Measurements from ENCODE around the gene CNNM3.

CNNM3 gene

GRCh38 chr2:96819128-96819875 lies 3.2 kb downstream of the CNNM3 start:
- no peak for DNase-seq (ENCODE audit: low read depth)

DNA sequence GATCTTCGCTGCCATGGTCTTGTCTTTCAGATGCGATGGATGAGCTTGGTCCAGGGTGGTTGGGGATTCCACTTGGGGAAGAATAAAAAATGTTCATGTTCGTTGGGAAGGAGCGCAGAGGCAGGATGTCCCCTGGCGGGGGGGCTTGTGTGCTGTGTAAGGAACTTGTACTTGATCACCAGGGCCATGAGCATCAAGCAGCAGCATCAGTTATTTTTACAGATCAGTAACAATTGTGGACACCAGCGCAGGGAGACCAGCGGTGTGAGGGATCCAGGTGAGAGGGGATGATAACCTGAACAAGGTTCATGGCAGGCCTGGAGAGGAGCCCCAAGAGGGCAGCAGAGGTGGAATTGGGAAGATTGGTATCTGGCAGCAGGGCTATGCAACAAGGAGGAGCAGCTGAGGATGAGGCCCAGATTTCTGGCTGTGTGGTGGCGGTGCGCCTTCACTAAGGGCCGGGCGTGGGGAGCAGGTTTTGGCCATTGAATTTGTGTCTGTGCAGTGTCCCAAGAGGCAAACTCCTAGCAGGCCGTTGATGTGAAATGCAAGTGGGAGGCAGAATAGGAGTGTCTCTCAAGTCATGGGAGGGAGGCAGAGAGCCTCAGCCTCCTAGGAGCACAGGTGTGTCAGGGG lies 3.9 kb downstream of the CNNM3 start:
- no peak for DNase-seq (ENCODE audit: low read depth)

DNA sequence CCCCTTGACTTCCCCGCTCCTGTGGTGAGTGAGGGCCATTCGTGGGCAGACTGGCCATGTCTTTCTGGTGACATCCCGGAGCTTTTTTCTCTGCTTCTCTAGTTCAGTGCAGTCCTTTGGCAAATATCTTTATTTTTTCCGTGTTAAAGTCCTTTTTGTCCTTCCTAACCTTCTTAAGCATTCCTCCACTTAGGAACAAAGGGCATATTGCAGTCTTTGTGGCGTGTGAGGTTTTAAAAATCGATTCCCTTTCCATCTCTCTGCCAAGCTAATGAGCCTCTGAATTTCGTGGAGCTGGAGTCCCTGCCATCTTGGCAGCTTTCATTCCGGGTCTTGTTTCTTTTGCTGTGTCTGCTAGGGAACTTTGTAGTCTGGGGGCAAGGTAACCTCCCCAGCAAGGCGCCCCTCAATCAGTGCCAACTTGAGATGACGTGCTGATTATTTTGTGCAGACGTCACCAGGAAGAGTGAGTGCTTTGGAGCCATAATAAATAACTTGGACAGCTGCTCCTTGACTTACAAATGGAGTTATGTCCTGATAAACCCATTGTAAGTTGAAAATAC lies 5.1 kb downstream of the CNNM3 start:
- no peak for DNase-seq (ENCODE audit: low read depth)

GRCh38 chr2:96822786-96823185 lies 6.7 kb downstream of the CNNM3 start:
- DNase-seq (ENCODE audit: low read depth) = no peak

- peak; percentile 26 for DNase-seq (ENCODE audit: low read depth)
These were observed 7.1 kb downstream of the CNNM3 start for GRCh38 chr2:96823198-96823597.

- DNase-seq (ENCODE audit: low read depth) = no peak
These were observed 8.2 kb downstream of the CNNM3 start for GRCh38 chr2:96824079-96824870.

DNA sequence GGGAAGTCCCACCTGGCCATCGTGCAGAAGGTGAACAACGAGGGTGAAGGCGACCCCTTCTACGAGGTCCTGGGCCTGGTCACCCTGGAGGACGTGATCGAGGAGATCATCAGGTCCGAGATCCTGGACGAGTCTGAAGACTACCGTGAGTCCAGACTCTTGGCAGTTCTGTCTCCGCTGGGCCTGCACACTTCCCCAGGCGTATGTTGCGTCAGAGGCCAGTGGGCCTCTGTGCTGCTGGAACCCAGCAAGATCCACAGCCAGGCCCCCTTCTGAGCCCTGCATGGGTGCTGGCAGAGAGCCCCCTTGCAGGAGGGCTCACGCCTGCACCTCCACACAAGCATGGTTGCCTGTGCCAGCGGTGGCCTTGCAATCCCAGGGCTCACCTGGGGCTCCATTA lies 9.0 kb downstream of the CNNM3 start:
- DNase-seq (ENCODE audit: low read depth) = no peak

DNA sequence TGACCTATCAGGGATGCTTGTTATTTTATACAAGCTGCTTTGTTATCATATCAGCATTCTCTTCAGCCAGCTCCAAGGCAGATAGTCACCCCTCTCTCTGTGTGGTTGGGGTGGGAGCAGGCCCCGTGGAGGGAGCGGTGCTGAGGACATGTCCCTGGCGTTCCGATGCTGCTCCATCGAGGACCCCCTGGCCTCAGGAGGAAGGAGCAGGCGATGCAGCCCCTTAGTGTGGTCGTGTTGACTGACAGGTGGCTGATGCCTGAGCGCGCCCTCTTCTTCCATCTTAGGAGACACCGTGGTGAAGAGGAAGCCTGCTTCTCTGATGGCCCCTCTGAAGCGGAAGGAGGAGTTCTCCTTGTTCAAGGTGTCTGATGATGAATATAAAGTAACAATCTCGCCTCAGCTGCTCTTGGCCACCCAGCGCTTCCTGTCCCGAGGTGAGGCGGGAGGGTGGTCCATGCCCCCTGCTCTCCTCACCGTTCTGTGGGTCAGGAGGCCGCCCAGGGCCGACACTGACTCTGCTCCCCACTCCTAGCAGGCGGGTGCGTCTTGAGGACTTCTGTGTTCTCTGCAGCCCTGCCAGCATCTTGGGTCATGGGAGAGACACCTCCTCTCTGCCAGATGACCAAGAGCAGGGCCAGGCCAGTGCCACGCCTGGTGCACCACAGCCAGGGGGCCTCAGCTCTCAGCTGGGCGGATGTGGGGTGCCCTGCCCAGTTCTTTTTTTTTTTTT lies 10.6 kb downstream of the CNNM3 start:
- no peak for DNase-seq (ENCODE audit: low read depth)

DNA sequence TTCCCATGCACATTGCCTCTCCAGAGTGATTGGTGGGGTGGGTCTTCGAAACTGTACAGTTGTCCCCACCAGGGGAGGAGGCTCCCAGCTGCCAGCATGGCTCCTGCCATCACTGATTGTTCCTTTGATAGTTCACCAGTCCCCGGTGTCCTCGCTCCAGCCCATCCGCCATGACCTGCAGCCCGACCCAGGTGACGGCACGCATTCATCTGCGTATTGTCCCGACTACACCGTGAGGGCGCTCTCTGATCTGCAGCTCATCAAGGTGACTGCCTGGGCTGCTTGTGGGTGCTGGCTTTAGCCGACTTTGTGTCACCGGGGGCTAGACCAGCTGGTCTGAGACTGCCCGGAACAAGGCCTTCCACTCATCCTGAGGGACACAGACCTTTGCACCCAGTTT lies 12.4 kb downstream of the CNNM3 start:
- DNase-seq (ENCODE audit: low read depth) = no peak

DNA sequence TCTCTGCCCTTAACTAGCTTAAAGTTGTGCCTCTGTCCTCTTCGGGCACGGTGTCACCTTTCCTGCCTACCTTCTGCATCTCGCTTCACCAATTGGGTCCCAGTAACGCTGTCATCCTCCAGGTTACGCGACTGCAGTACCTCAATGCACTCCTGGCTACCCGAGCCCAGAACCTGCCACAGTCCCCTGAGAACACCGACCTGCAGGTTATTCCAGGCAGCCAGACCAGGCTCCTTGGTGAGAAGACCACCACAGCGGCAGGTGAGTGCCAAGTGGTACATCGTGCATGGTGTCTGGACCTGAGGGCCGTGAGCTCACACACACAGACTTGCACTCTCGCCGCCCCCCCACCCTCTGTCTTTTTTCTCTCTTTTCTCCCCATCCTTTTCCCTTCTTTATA lies 12.8 kb downstream of the CNNM3 start:
- DNase-seq (ENCODE audit: low read depth) = no peak

DNA sequence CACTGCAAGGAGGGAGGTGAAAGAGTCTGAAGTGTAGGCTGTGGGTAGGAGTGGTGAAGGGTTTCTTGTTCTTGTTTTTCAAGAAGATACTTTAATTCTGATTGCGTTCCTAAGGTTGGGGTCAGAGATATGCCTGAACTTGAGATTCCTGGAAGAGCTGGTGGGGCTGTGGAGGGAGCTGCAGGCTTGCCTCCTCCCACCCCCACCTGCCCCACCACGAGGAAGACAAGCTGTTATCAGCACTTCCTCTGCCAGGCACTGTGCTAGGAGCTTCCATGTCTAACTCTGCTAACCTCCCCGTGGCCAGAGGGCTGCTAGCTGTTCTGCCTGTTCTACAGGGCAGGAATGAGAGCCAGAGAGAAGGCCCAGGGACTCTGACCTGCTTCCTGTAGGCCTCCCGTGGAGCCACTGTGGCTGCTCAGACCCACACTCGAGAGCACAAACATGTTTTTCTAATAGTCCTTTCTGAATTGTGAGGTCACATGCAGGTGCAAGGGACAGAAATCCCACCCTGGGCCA lies 14.0 kb downstream of the CNNM3 start:
- DNase-seq (ENCODE audit: low read depth) = no peak

DNA sequence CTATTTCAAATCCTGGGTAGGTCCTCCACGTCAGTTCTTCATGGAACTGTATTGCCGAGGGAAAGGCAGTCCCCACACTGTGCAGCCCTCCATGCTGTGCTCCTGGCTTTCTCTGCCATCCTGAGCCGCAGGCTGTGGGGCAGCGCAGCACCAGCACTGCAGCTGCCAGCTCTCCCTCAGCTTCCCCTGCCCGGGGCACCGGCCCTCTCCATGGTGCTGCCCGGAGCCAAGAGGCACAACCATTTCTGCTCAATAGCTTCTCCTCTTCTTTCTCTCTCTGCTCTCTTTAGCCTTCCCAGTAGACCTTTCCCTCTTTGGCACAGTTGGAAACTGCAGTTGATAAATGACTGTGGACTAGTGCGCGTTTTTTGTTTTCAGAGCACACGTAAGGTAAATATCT lies 15.6 kb downstream of the CNNM3 start:
- DNase-seq (ENCODE audit: low read depth) = no peak

GRCh38 chr2:96832408-96832753 lies 16.3 kb downstream of the CNNM3 start:
- no peak for DNase-seq (ENCODE audit: low read depth)

DNA sequence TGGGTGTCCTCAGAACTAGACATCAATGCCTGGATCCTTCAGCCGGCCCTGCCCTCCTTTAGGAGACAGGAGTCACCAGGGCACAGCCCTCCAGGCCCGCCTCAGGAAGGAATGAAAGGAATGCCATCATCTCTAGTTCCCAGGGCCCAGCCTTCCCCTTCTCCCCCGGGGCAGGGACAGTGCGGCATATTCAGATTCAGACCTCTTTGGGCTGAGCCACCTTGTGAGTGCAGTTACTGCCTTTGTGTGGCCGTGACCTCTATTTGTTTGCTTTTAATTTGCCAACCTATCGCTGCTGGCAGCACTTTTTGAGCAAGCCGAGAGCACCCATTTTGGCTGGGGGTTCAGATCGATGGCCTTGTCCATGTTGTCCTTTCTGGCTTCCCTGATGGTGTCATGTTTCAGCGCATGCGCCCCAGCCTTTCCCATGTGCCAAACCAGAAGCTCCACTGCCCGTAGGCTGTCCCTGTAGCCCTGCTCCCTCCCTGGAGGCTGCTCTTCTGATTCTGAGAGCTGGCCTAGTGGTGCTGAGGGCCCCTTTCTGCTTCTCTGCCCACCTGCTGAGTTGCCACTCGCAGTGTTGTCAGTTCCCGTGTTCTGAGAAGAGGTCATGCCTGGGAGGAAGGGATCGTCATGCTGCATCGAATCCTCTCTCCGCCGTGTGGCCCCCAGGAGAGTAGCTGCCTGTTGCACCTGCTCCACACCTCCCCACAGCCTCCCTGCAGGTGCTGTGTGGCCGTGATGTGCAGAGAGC lies 16.9 kb downstream of the CNNM3 start:
- DNase-seq (ENCODE audit: low read depth) = no peak

- no peak for DNase-seq (ENCODE audit: low read depth)
These were observed 19.8 kb downstream of the CNNM3 start for GRCh38 chr2:96835830-96836229.

- no peak for DNase-seq (ENCODE audit: low read depth)
These were observed 21.5 kb downstream of the CNNM3 start for GRCh38 chr2:96837575-96837974.

- DNase-seq (ENCODE audit: low read depth) = no peak
These were observed 22.6 kb downstream of the CNNM3 start for GRCh38 chr2:96838345-96839292.

DNA sequence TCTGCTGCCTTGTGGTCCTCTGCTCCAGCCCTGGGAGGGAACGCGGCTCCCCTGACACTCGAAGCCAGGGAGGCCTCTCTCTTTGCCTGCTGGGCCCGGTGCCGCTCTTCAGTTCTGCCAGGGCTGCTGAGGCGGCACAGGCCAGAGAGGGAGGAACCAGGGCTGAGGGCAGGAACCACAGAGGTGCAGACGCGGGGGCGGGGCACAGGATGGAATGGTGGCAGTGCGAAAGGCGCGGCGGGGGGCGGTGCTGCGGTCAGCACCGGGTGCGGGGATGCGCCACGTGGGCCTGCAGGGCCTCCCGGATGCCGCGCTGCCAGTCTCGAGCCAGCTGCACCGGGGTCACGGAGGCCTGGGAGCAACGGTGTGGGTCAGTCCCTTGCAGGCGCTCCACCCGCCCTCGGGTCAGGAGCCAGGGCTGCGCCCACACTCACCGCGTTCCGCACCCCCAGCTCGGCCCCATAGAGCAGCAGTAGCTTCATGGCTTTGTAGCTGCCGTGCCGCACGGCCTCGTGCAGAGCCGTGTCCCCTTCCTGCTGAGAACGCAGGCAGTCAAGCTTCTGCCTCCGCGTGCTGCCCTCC lies 23.3 kb downstream of the CNNM3 start:
- no peak for DNase-seq (ENCODE audit: low read depth)
